Subcutaneous abdominal adipose tissue (tissue), 5 donors: ENCODE data around the gene UBE2O.

Source experiments
- H3K27ac ChIP-seq: one replicate; pipeline ENCODE4 v1.7.0; 2013; ENCODE audit warnings: low read depth, mild to moderate bottlenecking, inconsistent platforms, low read length, moderate library complexity
- H3K27me3 ChIP-seq, 5 donors: one replicate each; pipeline ENCODE4 v1.7.0; 2013; ENCODE audit warnings: low read length in 5 of 5, inconsistent platforms in 1 of 5; ENCODE audit not compliant: control insufficient read depth in 5 of 5, insufficient read depth in 4 of 5
- H3K36me3 ChIP-seq, 5 donors: one replicate each; pipeline ENCODE4 v1.7.0; 2013; ENCODE audit warnings: low read length in 5 of 5; ENCODE audit not compliant: control insufficient read depth in 5 of 5, insufficient read depth in 5 of 5
- H3K4me1 ChIP-seq, 5 donors: one replicate each; pipeline ENCODE4 v1.7.0; 2013; ENCODE audit warnings: low read length in 5 of 5, mild to moderate bottlenecking in 3 of 5, moderate library complexity in 1 of 5; ENCODE audit not compliant: control insufficient read depth in 5 of 5, insufficient read depth in 5 of 5
- H3K4me3 ChIP-seq, 5 donors: one replicate each; pipeline ENCODE4 v1.7.0; 2013; ENCODE audit warnings: low read length in 5 of 5, low read depth in 1 of 5
- H3K9ac ChIP-seq, 5 donors: one replicate each; pipeline ENCODE4 v1.7.0; 2013; ENCODE audit warnings: low read length in 5 of 5, mild to moderate bottlenecking in 4 of 5, moderate library complexity in 3 of 5
- H3K9me3 ChIP-seq, 5 donors: one replicate each; pipeline ENCODE4 v1.7.0; 2013; ENCODE audit warnings: low read length in 5 of 5; ENCODE audit not compliant: control insufficient read depth in 5 of 5
- donor health status: healthy.
- donor health status: healthy.
- donor health status: healthy.
- donor health status: healthy.
- donor health status: healthy.

UBE2O gene

DNA sequence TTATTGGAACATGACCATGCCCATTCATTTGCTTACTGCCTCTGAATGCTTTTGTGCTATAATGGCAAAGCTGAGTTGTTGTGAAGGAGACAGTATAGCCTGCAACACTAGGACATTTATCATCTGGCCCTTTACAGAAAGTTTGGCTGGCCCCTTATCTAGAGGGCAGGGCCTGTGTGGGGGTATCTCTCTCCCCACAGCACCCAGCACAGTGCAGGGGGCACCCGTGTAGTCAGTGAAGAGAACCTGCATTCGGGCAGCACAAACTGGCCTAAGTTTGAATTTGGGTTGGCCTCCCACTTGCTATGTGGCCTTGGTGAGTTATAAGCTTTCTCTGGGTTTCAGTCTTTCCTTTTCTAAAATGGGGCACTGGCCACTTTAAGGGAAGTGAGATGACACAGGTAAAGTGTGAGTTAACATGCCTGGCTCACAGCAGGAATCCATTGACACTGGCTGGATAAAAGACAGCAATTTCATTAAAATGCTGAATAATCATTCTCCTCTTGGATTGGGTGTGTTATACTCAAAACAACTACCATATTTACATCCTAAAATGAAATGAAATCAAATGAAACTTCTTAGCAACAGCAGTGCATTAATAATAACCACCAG lies 12.1 kb downstream of the UBE2O start:
- Histone ChIP-seq H3K9ac (no peak overlapping the region), H3K36me3 (no peaks in the 10 kb centered on the region), H3K27me3 (no peaks in the 10 kb centered on the region), H3K9me3 (no peaks in the 10 kb centered on the region), H3K4me3 (no peak overlapping the region), H3K27ac (no peak overlapping the region), H3K4me1 (peaks cover 0 to 6% (median 3%) of the 10 kb centered on the region in 5 donors)

DNA sequence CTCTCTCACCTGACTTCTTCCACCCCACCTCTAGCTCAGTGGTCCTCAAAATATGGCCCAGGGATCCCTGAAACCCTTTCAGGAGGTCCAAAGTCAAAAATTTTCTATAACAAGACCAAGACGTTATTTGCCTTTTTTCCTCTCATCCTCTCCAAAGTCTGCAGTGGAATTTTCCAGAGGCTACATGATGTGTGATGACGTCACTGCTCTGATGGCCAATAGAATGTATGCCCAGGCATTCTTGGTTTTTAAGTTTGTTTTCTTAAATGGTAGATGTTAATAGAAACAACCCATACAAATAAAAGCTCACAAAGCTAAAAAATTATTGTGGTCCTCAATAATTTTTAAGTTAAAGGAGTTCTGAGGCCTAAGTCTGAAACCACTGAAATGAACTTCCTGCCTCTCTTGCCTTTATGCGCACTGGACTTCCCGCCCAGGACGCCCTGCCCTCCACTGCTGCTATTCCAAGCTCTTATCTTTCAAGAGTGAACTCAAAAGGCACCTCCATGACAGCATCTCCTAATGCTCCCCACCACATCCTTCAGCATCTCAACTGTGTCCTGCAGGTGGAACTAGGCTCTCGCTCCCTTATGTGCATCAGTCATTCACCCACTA lies 13.5 kb downstream of the UBE2O start:
- Histone ChIP-seq H3K4me3 (no peak overlapping the region), H3K4me1 (no peaks in the 10 kb centered on the region), H3K27me3 (no peaks in the 10 kb centered on the region), H3K9ac (no peak overlapping the region), H3K9me3 (no peaks in the 10 kb centered on the region), H3K36me3 (peaks cover 0 to 1% (median 0%) of the 10 kb centered on the region in 5 donors), H3K27ac (no peak overlapping the region)

DNA sequence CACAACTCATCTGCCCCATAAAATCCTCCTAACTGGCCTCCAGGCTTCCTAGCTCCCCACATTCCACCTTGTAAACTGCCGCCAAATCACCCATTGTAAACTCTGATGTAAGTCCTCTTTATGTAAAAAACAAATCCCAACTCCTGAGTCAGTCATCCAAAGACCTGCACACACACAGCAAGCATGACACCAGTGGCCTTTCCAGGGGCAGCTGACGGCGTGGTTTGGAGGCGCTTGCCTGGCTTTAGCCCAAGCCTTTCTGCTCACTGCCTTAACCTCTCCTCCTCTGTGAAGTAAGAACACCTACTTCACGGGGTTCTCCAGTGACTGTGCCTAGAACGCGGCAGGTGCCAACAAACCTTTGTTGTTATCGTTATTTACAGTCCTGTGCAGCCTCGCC lies 14.0 kb downstream of the UBE2O start:
- no peaks in the 10 kb centered on the region for H3K4me1 ChIP-seq
- no peaks in the 10 kb centered on the region for H3K27me3 ChIP-seq
- H3K4me3 ChIP-seq: no peak overlapping the region
- no peak overlapping the region for H3K27ac ChIP-seq
- H3K9ac ChIP-seq: no peak overlapping the region
- H3K36me3 ChIP-seq: peaks cover 0 to 5% (median 0%) of the 10 kb centered on the region in 5 donors
- H3K9me3 ChIP-seq: no peaks in the 10 kb centered on the region

DNA sequence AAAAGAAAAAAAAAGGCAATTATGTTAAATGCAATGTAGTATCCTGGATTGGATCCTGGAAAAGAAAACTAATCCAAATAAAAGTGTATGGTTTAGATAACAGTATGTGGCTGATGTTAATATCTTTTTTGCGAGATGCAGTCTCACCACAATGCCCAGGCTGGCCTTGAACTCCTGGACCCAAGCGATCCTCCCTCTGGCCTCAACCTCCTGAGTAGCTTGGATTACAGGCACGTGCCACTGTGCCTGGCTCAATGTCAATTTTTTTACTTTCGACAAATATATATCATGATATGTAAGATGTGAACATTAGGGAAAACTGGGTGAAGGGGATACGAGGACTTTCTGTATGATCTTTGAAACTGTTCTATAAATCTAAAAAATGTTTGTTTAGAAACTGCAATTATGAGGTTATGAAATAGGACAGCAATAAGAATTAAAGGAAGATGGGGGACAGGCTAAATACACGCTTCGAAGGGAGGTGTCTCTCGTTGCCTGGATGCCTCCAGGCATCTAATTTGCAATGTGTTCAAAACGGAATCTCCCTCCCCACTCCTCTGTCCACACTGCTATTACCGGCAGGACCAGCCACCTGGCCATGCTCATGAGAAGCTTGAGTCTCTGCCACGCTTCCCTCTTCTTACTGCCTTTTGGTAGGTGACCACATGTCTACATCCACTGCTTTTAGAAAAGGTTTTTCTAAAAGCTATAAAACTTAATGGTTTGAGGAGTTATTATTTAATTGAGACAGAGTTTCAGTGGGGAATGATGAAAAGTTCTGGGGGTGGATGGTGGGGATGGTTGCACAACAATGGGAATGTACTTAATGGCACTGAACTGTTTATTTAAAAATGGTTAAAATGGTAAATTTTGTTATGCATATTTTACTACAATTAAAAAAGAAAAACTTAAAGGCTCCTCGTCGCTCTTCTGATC lies 15.2 kb downstream of the UBE2O start:
- H3K9me3 ChIP-seq: no peaks in the 10 kb centered on the region
- no peaks in the 10 kb centered on the region for H3K4me1 ChIP-seq
- no peaks in the 10 kb centered on the region for H3K27me3 ChIP-seq
- no peak overlapping the region for H3K4me3 ChIP-seq
- H3K36me3 ChIP-seq: peaks cover 0 to 5% (median 0%) of the 10 kb centered on the region in 5 donors
- H3K9ac ChIP-seq: no peak overlapping the region
- no peak overlapping the region for H3K27ac ChIP-seq

DNA sequence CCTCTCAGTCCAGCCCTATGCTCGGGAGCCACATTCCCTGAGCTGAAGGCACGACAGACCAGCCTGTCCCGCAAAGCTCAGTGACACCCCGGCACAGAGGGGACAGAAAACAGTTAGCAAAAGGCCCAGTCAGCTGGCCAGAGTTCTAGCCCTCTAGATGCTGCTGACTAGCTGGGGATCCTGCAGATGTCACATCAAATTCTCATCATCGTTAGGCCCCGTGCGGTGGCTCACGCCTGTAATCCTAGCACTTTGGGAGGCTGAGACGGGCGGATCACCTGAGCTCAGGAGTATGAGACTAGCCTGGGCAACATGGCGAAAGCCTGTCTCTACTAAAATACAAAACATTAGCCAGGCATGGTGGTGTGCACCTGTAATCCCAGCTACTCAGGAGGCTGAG lies 17.2 kb downstream of the UBE2O start:
- Histone ChIP-seq H3K27me3 (no peaks in the 10 kb centered on the region), H3K27ac (no peak overlapping the region), H3K4me3 (no peak overlapping the region), H3K9me3 (no peaks in the 10 kb centered on the region), H3K9ac (no peak overlapping the region), H3K36me3 (peaks cover 0 to 5% (median 0%) of the 10 kb centered on the region in 5 donors), H3K4me1 (peaks cover 0 to 2% (median 0%) of the 10 kb centered on the region in 5 donors)

DNA sequence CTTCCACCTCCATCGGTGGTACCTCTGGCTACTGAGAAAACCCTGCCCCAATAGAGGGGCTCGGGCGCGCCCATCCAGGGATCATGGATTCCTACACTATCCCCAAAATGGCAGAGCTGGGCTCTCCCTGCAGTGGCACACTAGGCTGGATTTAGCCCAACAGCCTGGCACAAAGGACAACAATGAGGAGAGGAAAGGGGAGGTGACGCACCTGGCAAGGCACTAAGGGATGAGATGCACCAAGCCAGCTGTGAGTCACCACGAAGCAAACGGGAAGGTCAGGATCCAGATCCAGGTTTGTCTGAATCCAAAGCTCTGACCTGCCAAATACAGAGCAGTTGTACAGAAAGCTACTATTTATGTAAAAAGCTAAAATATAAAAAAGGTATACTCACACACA lies 18.1 kb downstream of the UBE2O start:
- H3K4me1 ChIP-seq: peaks cover 0 to 2% (median 0%) of the 10 kb centered on the region in 5 donors
- H3K36me3 ChIP-seq: peaks cover 0 to 5% (median 0%) of the 10 kb centered on the region in 5 donors
- no peaks in the 10 kb centered on the region for H3K27me3 ChIP-seq
- no peak overlapping the region for H3K27ac ChIP-seq
- H3K9me3 ChIP-seq: no peaks in the 10 kb centered on the region
- H3K9ac ChIP-seq: peak overlapping the region in 1 of 5 donors; percentile 23
- no peak overlapping the region for H3K4me3 ChIP-seq

DNA sequence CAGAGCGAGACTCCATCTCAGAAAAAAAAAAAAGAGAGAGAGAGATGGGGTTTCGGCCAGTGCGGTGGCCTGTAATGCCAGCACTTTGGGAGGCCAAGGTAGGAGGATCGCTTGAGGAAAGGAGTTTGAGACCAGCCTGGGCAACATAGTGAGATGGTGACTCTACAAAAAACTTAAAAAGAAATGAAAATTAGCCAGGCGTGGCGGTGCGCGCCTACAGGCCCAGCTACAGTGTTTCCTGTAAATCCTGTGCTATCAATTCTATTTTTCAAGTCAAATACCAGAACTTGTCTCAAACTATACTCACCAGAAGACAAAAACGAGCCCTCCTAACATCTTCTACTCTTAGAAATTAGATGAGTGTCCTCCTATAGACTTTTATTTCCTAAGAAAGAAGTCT lies 19.3 kb downstream of the UBE2O start:
- no peak overlapping the region for H3K4me3 ChIP-seq
- peaks cover 0 to 5% (median 0%) of the 10 kb centered on the region in 5 donors for H3K36me3 ChIP-seq
- H3K9me3 ChIP-seq: no peaks in the 10 kb centered on the region
- H3K27ac ChIP-seq: no peak overlapping the region
- no peaks in the 10 kb centered on the region for H3K27me3 ChIP-seq
- peaks cover 0 to 2% (median 0%) of the 10 kb centered on the region in 5 donors for H3K4me1 ChIP-seq
- no peak overlapping the region for H3K9ac ChIP-seq

DNA sequence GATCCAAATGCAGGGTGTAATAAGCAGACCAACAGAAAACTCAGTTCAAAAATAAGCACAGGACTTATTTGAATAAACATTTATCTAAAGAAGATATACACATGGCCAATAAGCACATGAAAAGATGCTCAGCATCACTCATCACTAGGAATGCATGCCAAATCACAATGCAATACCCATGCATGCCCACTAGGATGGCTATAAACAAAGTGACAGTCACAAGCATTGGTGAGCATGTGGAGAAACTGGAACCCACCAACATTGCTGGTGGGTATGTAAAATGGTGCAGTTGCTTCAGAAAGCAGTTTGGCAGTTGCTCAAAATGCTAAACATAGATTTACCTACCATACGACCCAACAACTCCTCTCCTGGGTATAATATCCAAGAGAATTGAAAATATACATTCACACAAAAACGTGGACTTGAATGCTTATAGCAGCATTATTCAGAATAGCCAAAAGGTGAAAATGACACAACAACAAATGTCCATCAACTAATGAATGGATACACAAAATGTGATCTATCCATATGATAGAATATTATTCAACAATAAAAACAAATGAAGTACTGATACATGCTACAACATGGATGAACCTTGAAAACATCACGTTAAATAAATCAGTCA lies 20.1 kb downstream of the UBE2O start:
- H3K4me1 ChIP-seq: peaks cover 0 to 7% (median 6%) of the 10 kb centered on the region in 5 donors
- no peak overlapping the region for H3K9ac ChIP-seq
- H3K27me3 ChIP-seq: no peaks in the 10 kb centered on the region
- H3K9me3 ChIP-seq: no peaks in the 10 kb centered on the region
- no peak overlapping the region for H3K27ac ChIP-seq
- peaks cover 0 to 5% (median 0%) of the 10 kb centered on the region in 5 donors for H3K36me3 ChIP-seq
- H3K4me3 ChIP-seq: no peak overlapping the region

DNA sequence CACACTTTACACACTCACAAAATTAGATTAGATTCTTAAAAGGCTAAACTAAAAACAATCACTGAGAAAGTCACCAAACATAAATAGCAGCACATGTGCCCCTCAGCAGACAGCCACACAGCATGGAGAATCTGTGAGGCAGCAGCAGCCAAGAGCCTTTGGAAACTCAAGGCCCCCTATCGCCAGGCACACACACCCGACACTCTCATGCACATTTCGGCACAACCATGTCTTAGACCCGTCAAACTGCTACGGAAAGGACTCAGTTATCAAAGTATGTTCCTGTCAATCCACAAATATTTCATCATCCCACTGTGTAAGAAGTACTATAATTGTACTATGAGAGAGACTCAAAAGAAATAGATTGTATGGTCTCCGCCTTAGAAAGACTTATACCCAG lies 20.9 kb downstream of the UBE2O start:
- Histone ChIP-seq H3K27ac (no peak overlapping the region), H3K27me3 (no peaks in the 10 kb centered on the region), H3K36me3 (peaks cover 0 to 5% (median 0%) of the 10 kb centered on the region in 5 donors), H3K9ac (no peak overlapping the region), H3K4me1 (peaks cover 3 to 15% (median 14%) of the 10 kb centered on the region in 5 donors), H3K9me3 (no peaks in the 10 kb centered on the region), H3K4me3 (no peak overlapping the region)
